HG03039 (cell line): ENCODE measurements around the gene RPS15.
"Not testable (repeated sequence)": the region's sequence is repeated elsewhere in the genome, so short reads cannot be mapped to it uniquely, and the experiment has no call there.

Experiments used
- ATAC-seq: cut with Tn5 transposase; IDR thresholded peaks from one replicate; pipeline ENCODE4 v1.9.1; 2021; ENCODE audit warnings: mild to moderate bottlenecking, moderate library complexity; ENCODE audit not compliant: unreplicated experiment

The RPS15 gene

DNA sequence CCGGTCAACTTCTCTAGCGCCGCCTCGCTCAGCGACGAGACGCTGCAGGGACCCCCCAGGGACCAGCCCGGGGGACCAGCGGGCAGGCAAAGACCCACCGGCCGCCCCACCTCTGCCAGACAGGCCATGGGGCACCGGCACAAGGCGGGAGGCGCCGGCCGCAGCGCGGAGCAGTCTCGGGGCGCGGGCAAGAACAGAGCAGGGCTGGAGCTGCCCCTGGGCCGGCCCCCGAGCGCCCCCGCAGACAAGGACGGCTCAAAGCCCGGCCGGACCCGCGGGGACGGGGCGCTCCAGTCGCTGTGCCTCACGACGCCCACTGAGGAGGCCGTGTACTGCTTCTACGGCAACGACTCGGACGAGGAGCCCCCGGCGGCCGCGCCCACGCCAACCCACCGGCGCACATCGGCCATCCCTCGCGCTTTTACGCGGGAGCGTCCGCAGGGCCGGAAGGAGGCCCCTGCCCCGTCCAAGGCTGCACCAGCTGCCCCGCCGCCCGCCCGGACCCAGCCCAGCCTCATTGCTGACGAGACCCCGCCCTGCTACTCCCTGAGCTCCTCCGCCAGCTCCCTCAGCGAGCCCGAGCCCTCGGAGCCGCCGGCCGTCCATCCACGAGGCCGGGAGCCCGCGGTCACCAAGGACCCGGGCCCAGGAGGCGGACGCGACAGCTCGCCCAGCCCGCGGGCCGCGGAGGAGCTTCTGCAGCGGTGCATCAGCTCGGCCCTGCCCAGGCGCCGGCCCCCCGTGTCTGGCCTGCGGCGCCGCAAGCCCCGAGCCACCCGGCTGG lies 29.5 kb downstream of the RPS15 start:
- no peak for ATAC-seq

GRCh38 chr19:1468274-1468820 lies 30.2 kb downstream of the RPS15 start:
- ATAC-seq = no peak

DNA sequence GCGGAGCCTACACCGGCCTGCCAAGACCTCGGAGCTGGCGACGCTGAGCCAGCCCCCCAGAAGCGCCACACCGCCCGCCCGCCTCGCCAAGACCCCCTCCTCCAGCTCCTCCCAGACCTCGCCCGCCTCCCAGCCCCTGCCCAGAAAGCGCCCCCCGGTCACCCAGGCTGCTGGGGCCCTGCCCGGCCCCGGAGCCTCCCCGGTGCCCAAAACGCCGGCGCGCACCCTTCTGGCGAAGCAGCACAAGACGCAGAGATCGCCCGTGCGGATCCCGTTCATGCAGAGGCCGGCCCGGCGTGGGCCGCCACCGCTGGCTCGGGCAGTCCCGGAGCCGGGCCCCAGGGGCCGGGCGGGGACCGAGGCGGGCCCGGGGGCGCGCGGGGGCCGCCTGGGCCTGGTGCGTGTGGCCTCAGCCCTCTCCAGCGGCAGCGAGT lies 30.6 kb downstream of the RPS15 start:
- no peak for ATAC-seq

DNA sequence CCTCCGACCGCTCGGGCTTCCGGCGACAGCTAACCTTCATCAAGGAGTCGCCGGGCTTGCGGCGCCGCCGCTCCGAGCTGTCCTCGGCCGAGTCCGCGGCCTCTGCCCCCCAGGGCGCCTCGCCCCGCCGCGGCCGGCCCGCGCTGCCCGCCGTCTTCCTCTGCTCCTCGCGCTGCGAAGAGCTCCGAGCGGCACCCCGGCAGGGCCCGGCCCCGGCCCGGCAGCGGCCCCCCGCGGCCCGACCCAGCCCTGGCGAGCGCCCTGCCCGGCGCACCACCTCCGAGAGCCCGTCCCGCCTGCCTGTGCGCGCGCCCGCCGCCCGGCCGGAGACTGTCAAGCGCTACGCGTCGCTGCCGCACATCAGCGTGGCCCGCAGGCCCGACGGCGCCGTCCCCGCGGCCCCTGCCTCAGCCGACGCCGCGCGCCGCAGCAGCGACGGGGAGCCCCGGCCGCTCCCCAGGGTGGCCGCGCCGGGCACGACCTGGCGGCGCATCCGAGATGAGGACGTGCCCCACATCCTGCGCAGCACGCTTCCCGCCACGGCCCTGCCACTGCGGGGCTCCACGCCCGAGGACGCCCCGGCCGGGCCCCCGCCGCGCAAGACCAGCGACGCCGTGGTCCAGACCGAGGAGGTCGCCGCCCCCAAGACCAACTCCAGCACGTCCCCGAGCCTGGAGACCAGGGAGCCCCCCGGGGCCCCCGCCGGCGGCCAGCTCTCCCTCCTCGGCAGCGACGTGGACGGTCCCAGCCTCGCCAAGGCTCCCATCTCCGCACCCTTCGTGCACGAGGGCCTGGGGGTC lies 31.3 kb downstream of the RPS15 start:
- no peak for ATAC-seq

GRCh38 chr19:1470055-1470304 lies 31.8 kb downstream of the RPS15 start:
- ATAC-seq = no peak

DNA sequence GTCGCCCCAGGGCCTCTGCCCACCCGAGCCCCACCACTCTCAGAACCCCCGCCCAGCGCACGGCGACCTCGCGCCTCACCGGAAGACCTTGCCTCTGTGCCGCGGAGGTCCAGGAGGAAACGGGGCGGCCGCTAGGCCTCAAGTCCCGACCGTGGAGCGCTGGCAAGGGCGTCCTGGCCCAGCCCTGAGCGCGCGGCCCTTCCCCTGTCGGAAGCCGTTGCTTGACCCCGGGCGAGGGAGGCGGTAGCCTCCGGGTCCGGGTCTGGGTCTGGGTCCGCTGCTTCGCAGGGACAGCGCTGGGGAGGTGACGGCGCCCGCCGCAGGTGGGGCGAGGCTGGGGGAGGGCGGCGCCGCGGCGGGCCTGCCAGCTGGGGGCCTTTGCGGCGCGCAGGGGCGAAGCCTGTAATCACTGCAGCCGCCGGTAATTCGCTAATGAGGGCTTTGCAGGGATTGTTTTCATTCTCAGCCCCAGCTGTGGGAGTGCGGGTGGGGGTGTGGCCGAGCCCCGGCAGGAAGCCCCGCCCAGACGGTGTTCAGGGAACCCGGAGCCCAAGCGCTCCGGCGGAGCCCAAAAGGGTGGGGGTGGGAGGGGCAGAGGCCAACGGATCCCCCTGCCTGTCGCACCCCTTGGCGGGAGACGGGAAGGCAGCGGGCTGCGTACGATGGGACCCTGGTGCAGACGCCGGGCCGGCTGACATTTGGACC lies 32.3 kb downstream of the RPS15 start:
- ATAC-seq = no peak

DNA sequence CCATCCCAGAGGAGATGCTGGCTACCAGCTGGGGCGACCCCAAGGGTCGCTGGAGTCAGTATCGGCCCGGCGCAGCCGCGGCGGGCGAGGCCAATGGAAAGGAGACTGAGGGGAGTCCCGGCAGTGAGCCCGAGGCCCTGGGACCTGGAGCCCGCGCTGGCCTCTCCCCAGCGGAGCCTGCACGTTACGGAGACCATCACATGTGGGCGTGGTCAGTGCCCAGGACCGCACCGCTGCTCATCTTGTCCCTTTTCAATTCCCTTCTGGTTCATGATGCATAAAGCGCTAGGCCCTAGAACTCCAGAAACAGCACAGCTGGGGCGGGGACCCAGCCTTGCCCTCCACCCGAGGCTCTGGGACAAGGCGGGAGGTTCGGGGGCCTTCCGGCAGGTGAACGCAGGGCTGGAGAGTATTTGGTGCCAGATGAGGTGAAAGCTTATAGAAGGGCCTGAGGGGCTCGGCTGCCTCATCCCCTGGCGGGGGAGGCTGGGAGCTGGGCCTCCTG lies 32.9 kb downstream of the RPS15 start:
- ATAC-seq = no peak

DNA sequence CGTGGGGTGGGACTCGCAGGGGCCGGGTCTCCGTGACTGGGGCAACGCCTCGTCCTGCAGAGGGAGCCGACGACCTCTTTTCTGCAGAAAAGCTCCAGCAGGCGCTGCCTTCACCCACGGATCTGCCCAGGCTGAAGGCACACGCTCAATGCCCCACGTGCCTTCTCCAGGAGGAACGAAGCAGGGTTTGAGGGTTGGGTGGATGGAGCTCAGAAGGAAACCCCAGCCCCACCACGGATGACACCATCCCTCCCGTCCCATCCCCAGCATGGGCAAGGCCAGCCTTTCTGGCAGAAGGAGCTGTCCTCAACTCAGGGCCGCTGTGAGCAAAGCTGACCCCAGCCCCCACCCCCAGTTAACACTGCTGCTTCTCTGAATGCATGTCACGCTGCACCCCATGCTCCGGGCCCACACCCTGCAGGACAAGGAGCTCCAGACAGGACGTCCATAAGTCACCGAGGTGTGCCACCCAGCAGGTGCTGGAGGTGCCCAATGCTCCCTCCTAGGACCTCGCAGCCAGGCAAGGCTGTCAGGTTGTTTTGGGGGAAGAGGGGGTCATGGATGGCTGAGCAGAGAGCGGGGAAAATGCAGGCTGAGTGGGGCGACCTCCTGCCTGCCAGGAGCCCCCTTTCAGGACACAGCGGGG lies 33.4 kb downstream of the RPS15 start:
- ATAC-seq = no peak

DNA sequence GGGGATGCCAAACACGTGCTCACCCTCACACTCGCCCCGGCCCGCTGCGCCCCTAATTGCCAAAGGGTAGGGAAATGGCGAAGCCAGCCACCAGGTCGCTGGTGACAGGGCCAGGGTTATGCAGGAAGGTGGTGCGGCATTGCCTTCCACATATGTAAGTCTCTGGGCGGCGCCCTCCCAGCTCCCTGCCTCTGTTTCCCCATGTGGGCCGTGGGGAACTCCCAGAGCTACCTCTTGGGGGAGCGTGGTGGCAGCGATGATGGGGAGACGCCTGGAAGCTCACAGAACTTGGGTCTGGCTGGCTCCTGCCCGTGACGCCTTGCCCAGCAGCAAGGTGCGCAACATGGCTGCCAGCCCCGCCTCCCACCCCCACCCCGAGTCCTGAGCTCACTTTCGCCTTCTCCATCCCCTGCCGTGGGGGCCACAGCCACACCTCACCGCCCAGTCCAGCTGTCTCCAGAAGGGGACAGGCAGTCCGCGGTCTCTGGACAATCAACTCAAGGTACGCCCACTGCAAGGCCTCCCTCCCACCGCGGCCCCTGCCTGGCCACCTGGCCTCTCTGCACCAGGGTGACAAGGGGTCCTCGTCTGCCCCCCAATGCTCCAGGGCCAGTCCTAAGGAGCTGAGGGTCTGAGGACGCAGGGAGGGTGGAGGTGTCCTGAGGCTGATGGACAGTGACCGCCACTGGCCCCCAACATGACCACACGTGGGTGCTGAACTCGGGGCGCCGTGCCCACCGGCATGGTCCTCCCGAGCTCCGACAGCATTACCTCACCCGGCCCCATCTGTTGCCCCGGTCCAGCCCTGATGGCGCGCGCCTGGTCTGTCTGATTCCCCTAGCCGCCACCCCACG lies 34.3 kb downstream of the RPS15 start:
- no peak for ATAC-seq

GRCh38 chr19:1473085-1473851 lies 35.1 kb downstream of the RPS15 start:
- ATAC-seq = no peak

DNA sequence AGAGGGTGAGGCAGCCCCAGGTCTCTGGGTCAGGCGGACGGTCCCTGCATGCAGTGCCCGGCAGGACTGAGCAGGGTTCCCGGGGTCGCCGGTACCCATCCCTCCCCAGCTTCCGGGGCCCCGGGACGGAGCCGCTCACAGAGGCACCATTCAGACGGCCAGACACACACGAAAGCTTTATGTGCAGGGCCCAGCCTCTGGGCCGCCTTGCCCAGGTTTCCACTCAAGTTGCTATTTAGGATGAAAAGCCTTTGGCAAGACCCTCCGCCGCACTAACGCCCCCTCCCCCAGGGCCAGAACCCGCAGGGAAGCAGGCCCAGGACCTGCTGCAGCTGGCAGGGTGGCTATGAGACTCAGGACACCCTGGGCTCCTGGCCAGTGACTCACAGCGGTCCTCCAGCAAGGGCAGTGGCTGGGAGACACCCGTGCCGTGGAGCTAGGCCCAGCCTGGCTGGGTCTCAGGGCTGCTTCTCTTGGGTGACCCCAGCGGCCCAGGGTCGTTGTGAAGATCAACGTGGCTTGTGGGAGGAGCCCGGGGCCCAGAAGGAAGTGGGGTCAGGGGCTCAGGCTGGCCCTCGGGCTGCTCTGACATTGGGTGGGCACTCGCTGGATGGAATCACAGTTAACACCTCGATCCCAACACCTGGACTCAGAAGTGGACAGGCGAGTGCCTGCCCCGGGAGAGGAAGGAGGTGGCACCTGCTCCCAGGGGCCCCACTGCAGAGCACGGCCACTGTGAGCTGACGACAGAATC lies 36.0 kb downstream of the RPS15 start:
- ATAC-seq = no peak

DNA sequence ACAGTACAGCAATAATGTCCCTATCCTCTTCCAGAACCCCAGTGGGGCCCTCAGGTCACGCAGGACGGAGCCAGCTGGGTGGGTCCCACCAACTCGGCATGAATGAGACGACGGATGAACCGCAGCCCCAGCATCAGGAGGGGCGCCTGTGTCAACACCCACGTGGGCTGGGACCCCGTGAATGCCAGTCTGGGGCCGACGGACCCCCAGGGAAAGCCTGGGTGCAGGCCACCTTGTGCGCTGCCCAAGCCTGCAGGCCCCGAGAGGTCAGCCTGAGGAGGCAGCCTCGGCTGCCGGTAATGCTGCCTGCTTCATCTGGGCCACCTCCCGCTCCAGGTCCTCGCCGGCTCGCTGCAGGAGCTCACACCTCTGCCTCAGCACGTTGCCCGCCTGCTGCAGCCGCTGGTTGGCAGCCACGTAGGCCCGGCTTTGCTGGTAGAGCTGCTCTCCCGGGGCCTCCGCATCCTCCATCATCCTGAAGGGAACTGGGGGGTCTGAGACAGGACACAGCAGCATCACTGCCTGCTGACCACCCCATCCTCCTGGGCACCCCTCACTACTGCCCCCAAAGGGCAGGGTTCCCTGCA lies 36.7 kb downstream of the RPS15 start:
- no peak for ATAC-seq

DNA sequence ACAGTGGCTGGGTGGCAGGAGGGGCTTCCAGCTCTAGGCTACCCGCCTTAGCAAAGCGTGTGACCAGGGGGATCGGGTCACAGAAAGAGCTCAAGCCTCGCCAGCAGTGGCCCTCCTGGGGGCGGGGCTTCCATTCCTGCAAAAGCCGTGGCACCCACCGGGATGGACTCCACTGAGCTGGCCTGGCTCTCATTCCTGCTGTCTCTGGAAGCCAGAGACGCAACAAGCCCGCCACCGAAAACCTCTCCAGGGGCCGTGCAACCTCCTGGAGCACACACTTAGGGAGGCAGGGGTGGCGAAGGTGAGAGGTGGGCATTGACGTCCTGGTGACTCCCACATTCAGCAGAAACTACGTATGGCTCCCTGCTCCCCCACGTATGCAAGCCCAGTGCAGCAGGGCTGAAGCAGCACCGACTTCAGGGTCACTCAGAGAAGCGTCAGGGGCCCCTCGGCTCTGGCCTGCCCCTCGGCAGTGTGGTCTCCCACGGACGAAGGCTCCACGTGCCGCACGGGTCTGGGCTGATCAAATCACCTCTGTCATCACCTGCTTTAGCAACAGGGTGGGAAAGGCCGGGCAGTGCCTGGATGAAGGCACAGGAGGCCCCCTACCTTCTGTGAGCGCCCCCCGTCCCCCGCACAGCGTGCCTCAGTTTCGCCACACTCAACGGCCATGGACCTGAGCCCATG lies 37.7 kb downstream of the RPS15 start:
- no peak for ATAC-seq

DNA sequence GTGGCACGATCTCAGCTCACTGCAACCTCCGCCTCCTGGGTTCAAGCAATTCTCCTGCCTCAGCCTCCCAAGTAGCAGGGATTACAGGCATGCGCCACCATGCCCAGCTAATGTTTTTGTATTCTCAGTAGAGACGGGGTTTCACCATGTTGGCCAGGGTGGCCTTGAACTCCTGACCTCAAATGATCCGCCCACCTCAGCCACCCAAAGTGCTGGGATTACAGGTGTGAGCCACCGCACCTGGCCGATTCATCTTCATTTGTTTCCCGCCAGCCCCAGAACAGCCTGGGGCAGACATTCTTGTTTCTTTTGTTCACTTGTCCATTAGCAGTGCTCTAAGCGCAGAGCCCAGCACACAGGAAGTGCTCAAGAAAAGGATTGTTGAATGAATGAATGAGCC lies 38.9 kb downstream of the RPS15 start:
- ATAC-seq = not testable (repeated sequence)

DNA sequence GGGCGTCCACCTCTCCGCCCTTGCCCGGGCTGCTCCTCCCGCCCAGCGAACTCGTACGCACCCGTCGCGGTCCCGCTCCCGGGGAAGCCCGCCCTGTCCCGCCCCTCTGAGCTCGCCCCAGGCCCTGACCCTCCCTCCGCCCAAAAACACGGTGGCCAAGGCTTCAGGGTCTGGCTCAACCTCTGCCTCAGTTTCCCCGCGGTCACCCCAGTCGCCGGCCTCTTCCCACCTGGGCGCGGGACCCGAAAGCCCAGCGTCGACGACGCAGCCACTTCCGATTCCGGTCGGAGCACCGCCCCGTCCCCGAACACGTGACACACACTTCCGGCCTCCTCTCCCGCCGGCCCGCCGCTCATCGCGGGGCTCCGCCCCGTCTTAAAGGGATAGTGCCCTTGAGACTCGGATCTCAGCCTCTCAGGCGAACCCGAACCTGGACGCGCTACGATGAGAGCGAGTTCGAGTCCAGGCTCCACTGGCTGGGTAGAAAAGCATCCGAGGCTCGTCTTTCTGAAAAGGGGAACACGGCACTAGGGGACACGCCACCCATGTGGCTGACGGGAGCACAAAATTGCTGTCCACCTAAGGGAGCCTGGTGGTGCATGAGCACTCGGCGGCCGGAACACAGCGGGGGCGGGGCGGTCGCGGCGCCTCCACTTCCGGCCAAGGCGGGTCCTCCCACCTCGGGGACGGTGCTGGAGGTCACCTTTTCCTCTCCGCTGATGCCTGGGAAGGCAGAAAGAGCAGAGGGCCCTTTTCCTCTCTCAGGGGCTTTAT lies 40.9 kb downstream of the RPS15 start, which contains the start of gene C19orf25:
Gene C19orf25, minus strand, starts transcription at position 282 of the 774 bp plus-strand sequence. CDS start 312 bp downstream, outside the sequence.
- ATAC-seq = peak; percentile 85

DNA sequence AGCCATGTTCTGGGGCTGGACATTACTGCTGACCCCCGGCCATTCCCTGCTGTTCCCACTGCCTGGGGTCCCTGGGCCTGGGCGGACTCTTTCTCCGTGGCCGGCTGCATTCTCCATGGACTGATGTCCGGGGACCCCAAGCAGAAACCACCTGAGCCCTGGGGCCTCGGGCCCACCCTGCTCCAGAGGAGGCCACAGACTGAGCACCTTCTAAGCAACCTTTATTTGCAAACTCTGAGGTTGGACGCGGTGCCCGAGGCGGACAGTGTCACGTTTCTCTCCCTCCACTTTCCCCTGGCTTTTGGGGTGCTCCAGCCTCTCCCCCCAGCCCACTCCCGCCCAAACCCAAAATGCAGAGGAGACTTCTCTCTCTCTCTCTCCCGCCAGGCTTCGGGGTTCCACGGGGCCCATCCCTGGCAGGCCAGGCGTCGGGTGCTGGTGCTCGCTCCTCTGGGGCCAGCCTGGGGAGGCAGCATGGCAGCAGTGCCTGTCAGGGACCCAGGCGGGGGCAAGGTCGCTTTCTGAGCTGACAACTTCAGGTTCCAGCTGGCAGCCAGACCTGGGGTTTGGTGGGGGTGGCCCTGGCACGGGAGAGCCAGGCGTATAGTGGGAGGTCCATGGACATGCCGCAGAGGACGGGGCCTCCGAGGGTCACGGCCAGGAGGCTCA lies 43.2 kb downstream of the RPS15 start:
- ATAC-seq = no peak
